Measurements from ENCODE around the gene TMEM181.

DNA sequence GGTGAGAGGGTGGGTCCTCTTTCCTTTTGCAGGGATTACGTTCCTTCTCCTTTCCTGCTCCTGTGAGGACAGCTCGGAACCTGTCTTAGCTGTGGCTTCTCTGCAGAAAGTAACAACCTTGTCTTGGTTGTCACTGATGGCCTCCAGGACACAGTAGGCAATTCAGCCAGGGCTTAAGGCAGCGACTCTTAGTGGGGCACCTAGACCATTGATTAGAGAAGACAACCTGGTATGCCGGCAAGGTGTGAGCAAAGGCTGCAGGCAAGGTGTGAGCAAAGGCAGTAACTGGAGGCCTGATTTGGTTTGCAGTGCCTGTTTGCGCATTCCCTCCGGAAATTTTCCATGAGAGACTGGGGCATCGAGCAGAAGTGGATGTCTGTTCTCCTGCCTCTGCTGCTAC lies 47.0 kb downstream of the TMEM181 start:
- TF ChIP-seq POLR2A (IDR thresholded peaks at IDR 0.05; ENCODE audit: insufficient read depth in 1 of 2, low read depth in 2 of 2, low read length in 2 of 2) (no peak), TCF7L2 (IDR thresholded peaks at IDR 0.05; ENCODE audit: low read depth, low read length) (no peak), PHF5A (CRISPR knock-in tag; IDR thresholded peaks at IDR 0.05; ENCODE audit: low read depth, unreplicated experiment) (no peak), ZZZ3 (CRISPR knock-in tag; IDR thresholded peaks at IDR 0.05; ENCODE audit: borderline replicate concordance) (no peak), ZNF382 (CRISPR knock-in tag; IDR thresholded peaks at IDR 0.05; ENCODE audit: borderline replicate concordance) (no peak)
- TF ChIP-seq, protein P1, sequence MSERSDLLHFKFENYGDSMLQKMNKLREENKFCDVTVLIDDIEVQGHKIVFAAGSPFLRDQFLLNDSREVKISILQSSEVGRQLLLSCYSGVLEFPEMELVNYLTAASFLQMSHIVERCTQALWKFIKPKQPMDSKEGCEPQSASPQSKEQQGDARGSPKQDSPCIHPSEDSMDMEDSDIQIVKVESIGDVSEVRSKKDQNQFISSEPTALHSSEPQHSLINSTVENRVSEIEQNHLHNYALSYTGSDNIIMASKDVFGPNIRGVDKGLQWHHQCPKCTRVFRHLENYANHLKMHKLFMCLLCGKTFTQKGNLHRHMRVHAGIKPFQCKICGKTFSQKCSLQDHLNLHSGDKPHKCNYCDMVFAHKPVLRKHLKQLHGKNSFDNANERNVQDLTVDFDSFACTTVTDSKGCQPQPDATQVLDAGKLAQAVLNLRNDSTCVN (CRISPR knock-in tag; IDR thresholded peaks at IDR 0.05; ENCODE audit: borderline replicate concordance) = no peak
- TF ChIP-seq, protein P2, sequence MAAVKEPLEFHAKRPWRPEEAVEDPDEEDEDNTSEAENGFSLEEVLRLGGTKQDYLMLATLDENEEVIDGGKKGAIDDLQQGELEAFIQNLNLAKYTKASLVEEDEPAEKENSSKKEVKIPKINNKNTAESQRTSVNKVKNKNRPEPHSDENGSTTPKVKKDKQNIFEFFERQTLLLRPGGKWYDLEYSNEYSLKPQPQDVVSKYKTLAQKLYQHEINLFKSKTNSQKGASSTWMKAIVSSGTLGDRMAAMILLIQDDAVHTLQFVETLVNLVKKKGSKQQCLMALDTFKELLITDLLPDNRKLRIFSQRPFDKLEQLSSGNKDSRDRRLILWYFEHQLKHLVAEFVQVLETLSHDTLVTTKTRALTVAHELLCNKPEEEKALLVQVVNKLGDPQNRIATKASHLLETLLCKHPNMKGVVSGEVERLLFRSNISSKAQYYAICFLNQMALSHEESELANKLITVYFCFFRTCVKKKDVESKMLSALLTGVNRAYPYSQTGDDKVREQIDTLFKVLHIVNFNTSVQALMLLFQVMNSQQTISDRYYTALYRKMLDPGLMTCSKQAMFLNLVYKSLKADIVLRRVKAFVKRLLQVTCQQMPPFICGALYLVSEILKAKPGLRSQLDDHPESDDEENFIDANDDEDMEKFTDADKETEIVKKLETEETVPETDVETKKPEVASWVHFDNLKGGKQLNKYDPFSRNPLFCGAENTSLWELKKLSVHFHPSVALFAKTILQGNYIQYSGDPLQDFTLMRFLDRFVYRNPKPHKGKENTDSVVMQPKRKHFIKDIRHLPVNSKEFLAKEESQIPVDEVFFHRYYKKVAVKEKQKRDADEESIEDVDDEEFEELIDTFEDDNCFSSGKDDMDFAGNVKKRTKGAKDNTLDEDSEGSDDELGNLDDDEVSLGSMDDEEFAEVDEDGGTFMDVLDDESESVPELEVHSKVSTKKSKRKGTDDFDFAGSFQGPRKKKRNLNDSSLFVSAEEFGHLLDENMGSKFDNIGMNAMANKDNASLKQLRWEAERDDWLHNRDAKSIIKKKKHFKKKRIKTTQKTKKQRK (IDR thresholded peaks at IDR 0.05; ENCODE audit: low read length) = no peak
- TF ChIP-seq, protein P3, sequence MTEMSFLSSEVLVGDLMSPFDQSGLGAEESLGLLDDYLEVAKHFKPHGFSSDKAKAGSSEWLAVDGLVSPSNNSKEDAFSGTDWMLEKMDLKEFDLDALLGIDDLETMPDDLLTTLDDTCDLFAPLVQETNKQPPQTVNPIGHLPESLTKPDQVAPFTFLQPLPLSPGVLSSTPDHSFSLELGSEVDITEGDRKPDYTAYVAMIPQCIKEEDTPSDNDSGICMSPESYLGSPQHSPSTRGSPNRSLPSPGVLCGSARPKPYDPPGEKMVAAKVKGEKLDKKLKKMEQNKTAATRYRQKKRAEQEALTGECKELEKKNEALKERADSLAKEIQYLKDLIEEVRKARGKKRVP (CRISPR knock-in tag; IDR thresholded peaks at IDR 0.05) = no peak
- TF ChIP-seq, protein P4, sequence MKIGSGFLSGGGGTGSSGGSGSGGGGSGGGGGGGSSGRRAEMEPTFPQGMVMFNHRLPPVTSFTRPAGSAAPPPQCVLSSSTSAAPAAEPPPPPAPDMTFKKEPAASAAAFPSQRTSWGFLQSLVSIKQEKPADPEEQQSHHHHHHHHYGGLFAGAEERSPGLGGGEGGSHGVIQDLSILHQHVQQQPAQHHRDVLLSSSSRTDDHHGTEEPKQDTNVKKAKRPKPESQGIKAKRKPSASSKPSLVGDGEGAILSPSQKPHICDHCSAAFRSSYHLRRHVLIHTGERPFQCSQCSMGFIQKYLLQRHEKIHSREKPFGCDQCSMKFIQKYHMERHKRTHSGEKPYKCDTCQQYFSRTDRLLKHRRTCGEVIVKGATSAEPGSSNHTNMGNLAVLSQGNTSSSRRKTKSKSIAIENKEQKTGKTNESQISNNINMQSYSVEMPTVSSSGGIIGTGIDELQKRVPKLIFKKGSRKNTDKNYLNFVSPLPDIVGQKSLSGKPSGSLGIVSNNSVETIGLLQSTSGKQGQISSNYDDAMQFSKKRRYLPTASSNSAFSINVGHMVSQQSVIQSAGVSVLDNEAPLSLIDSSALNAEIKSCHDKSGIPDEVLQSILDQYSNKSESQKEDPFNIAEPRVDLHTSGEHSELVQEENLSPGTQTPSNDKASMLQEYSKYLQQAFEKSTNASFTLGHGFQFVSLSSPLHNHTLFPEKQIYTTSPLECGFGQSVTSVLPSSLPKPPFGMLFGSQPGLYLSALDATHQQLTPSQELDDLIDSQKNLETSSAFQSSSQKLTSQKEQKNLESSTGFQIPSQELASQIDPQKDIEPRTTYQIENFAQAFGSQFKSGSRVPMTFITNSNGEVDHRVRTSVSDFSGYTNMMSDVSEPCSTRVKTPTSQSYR (CRISPR knock-in tag; IDR thresholded peaks at IDR 0.05; ENCODE audit: borderline replicate concordance) = no peak

Measured in HepG2 (cell line).